ENCODE data around the gene CCDC71L.

CCDC71L gene

GRCh38 chr7:106658316-106659165 lies 2.4 kb downstream of the CCDC71L start:
- no peak for DNase-seq

- DNase-seq = no peak
These were observed 3.6 kb downstream of the CCDC71L start for GRCh38 chr7:106657085-106657991.

DNA sequence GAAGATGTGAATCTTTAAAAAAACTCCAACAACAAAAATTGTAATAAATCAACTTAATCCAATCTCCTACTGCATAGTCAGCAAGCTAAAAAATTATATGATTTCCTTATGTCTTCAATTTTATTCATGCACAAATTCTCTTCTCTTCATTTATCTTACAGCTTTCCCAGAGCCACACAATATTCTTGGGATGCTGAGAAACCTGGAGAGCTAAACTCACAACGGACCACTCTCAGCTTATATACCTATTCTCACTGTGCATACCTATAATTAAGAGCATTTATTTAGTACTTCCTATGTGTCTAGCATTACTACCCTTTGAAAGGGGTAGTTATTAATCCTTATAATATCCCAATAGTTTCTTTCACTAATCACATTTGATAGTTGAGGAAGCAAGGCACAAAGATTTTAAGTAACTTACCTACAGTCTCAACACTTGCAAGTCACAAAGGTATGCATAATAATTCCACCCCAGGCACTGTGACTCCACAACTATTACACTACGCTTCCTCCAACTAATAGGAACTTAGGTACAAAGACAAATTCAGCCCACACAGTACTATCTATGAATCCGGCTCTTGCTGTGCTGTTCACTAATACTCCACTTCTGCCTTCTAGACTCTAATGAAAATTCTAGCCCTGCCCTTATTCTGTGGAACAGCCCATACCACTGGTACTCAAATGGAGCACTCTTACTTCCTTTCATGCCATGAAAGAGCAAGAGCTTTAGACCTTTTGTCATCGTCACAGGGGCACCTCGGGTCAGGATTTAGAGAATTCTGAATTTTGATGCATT lies 5.1 kb downstream of the CCDC71L start:
- peak; percentile 33 for DNase-seq

DNA sequence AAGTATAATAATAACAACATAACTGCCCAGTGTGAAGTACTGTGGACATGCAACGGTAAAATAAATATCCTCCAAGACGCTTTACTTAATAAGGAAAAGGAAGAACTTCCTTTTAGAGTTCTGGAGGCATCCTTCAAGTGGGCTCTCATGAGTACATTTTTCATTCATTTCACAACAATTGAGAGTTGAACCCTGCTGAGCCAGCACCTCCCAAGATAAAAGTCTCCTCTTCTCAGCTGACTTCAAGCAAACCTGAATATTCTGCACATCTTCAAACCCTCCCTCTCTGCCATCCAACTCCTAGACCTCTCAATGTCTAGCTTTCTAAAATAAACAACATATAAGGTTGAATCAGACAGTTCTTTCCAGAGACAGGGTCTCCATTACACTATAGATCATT lies 7.5 kb downstream of the CCDC71L start:
- no peak for DNase-seq

DNA sequence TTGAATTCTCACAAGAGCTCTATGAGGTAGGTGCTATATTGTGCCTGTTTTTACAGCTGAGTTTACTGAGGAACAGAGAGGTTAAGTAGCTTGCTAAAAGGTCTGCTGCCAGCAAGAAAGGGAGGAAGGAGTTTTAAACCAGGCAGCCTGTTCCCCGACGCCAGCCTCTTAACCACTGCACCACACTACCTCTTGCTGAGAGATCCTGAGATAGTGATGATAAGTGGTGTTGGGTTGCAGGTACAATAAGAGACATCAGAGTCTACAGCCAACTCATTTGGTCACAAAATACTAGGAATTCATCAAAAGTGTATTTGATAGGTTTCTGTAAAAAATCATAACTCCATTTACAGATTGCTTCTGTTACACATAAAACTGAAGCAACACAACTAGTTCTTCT lies 8.0 kb downstream of the CCDC71L start:
- DNase-seq = no peak

DNA sequence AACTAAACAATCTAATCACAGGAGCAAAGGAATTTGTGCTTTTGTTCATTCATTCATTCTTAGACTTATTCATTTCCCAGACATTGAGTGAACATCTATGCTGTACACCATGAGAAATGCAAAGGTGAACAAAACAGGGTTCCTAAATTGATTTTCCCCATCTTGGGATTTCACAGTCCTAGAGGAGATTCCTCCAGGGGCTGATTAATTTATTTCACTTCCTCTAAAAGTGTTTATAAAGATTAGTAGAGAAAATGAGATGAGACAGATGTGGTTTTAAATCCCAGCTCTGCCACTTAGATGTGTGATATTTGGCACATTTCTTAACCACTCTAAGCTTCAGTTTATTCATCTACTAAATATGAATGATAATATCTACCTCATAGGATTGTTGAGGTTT lies 8.9 kb downstream of the CCDC71L start:
- DNase-seq = no peak

GRCh38 chr7:106646256-106646655 lies 14.7 kb downstream of the CCDC71L start:
- no peak for DNase-seq

DNA sequence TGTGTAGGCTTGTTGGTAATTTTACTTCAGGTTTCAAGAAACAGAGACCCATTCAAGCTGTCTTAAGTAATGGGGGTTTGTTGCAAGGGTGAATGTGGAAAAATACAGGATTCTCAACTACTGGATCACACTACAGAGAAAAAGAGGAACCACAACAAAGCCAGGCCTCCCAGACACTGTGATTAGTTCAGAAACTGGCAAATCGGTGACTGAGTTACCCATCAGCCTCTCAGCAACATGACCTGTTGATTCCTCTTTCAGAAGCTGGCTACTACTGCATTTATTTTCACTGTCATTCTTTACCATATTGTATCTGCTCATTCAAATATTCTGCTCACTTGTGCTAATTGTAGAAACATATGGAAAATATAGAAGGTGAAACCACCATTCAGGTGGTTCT lies 16.0 kb downstream of the CCDC71L start:
- DNase-seq = no peak

DNA sequence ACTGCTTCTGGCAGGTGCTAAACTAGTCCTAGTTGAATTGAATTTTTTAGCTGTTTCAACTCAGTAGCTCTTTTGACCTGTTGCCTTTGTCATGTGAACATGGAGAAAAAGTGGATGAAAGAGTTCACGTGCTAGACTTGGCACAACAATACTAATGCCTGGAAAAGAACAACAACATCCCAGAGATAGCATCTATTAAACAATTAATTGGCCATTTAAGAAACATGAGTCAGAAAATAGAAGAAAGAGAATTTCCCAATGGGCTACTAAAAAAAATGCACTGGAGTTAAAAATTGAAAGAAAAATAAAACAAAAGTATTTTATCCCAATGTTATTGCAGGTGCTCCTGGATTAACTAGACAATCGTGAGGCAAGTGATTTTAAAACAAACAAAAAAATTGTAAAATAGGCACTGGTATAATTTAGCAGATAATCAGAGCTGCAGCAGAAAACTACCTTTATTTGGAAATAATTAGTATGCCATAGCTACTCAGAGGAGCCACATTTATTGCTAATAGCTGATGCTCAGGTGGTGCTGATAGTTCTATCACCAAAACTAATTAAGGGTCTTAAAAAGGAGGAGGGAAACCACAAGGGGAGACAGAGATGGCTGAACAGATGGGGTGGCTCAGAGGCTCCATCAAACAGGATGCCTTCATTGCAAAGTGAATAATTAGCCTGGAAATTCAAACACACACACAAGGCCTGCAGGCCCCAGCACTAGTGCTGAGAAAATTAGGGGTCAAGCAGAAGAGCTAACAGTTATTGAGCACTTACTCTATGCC lies 17.6 kb downstream of the CCDC71L start:
- DNase-seq = peak; percentile 96

GRCh38 chr7:106641416-106641815 lies 19.5 kb downstream of the CCDC71L start:
- DNase-seq = peak; percentile 25

- DNase-seq = peak; percentile 14
These were observed 20.4 kb downstream of the CCDC71L start for GRCh38 chr7:106640368-106641141.

DNA sequence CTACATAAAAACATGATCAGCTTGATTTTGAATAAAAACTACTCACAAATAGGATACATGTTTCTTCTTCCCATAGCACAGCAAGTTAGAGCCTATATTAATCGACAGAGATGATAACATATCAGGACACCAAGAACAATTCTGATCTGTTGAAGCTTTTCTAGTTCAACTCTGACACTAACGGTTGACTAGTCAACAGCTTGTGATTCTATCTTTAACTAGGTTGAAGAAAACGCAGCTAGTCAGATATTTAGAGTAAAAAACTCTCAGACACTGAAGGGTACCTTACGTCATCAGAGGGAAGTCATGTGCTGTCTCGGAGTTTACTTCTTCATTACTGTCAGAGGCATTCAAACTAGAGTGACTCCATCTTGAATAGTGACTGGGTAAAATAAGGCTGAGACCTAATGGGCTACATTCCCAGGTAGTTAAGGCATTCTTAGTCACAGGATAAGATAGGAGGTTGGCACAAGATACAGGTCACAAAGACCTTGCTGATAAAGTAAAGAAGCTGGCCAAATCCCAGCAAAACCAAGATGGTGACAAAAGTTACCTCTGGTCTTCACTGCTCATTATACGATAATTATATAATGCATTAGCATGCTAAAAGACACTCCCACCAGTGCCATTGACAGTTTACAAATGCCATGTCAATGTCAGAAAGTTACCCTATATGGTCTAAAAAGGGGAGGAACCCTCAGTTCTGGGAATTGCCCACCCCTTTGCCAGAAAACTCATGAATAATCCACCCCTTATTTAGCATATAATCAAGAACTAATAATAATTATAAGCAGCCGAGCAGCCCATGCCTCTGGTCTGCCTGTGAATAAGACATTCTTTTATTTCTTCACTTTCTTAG lies 21.3 kb downstream of the CCDC71L start:
- no peak for DNase-seq

DNA sequence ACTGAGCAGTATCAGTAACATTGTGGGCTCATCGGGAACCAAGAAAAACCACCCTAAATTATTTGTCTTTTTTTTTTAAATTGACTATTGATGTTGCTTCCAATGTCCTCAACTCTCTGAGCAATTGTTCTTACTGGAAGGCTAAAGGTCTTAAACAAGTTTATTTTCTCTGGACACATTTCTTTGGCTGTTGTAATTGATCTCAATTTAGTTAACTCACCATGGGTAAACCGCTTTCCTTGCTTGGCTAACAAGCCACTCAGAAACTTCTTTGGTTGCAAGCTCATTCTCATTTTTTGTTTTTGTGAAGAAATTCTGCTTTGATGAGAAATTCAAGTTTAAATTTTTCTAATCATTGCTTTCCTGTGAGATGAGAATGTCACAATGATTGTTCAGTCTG lies 25.5 kb downstream of the CCDC71L start:
- no peak for DNase-seq

GRCh38 chr7:106634958-106635357 lies 26.0 kb downstream of the CCDC71L start:
- no peak for DNase-seq

DNA sequence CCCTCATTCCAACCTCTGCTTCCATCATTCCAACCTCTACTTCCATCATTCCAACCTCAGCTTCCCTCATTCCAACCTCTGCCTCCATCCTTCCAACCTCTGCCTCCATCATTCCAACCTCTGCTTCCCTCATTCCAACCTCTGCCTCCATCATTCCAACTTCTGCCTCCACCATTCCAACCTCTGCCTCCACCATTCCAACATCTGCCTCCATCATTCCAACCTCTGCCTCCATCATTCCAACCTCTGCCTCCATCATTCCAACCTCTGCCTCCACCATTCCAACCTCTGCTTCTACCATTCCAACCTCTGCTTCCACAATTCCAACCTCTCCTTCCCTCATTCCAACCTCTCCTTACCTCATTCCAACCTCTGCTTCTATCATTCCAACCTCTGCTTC lies 30.3 kb downstream of the CCDC71L start:
- no peak for DNase-seq

GRCh38 chr7:106629516-106629915 lies 31.4 kb downstream of the CCDC71L start:
- no peak for DNase-seq

GRCh38 chr7:106626376-106627164 lies 34.4 kb downstream of the CCDC71L start:
- DNase-seq = no peak

DNA sequence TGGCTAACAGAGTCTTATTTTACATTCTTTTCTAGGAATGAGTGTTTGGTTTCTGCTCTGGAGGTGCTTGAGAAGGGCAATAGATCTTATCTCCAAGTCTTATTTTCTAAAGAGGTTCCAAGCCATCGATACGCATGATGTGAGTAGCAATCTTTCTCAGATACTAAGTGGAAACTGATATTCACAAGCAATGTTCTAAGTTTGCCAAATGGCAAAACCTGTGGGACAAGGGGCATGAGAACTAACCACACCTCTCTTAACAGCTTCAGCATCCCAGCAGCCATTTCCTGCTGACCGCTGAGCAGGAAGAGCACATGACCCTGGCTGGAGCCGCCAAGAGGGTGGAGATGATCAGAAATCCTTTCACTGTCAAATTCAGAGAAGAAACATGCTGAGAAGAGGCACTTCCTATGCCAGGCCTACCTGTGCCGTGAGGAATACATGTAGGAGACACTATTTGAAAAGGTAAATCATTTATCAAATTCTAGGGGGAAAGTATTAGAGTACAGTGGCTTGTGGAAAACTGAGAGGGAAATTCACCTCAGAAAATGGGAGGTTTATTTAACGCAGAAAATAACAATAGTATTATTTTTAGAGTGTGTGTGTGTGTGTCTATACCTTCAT lies 35.2 kb downstream of the CCDC71L start:
- no peak for DNase-seq

GRCh38 chr7:106623853-106624252 lies 37.1 kb downstream of the CCDC71L start:
- no peak for DNase-seq

All from NCI-H69 (cell line).